Osteocyte (in vitro differentiated cells): ENCODE results near the gene LRP2BP. TPM values are rescaled to one million over a fixed set of nuclear protein-coding genes. Genes with fewer than 3 reads are reported as not detected.
"Not testable (repeated sequence)": the region's sequence is repeated elsewhere in the genome, so short reads cannot be mapped to it uniquely, and the experiment has no call there.

Experiments used
- DNase-seq: peaks from one replicate; pipeline ENCODE4 v3.0.0; 2021; ENCODE audit warnings: mixed read lengths; ENCODE audit not compliant: unreplicated experiment; ENCODE audit errors: extremely low spot score
- H3K27ac Mint-ChIP-seq: one replicate; pipeline ENCODE4 v1.8.0; 2021; ENCODE audit warnings: mild to moderate bottlenecking, mixed read lengths; ENCODE audit not compliant: unreplicated experiment
- H3K27me3 Mint-ChIP-seq: one replicate; pipeline ENCODE4 v1.8.0; 2021; ENCODE audit warnings: mixed read lengths; ENCODE audit not compliant: unreplicated experiment
- H3K36me3 Mint-ChIP-seq: one replicate; pipeline ENCODE4 v1.8.0; 2021; ENCODE audit warnings: mixed read lengths; ENCODE audit not compliant: unreplicated experiment
- H3K4me1 Mint-ChIP-seq: one replicate; pipeline ENCODE4 v1.8.0; 2021; ENCODE audit warnings: mixed read lengths; ENCODE audit not compliant: unreplicated experiment
- H3K4me3 Mint-ChIP-seq: one replicate; pipeline ENCODE4 v1.8.0; 2021; ENCODE audit warnings: mild to moderate bottlenecking, moderate library complexity, mixed read lengths; ENCODE audit not compliant: unreplicated experiment
- H3K9me3 Mint-ChIP-seq: one replicate; pipeline ENCODE4 v1.8.0; 2021; ENCODE audit warnings: mixed read lengths; ENCODE audit not compliant: unreplicated experiment
- total RNA-seq: library from RNA; stranded (reverse); gene quantifications from 2 replicates; pipeline ENCODE4 v1.2.1, GENCODE V29; 2021
- TF ChIP-seq, protein P1 (sequence below): fragments of 200-600 bp; sonication (generic); IDR thresholded peaks from 2 replicates; pipeline ENCODE4 v1.5.0; 2021; ENCODE audit warnings: antibody characterized with exemption, mild to moderate bottlenecking, moderate library complexity

Gene LRP2BP
- total RNA-seq, 1 donor from 2014 or later: 0.59 TPM

DNA sequence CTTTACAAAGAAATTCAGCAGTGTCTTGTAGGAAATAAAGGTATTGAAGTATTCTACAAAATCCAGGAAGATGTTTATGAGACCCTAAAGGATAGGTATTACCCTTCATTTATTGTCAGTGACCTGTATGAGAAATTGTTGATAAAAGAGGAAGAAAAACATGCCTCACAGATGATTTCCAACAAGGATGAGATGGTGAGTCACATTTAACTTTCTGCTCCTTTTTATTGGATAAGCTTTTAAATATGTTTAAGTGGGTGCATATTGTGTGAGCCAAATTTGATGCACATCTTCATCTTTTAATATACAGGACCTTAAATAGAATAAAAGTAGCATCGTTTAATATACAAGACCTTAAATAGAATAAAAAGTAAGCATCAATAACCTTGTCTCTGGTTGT, 72.1 kb downstream of the LRP2BP start:
- no peak for DNase-seq
- Mint-ChIP-seq H3K9me3 (peaks cover 4% of the 10 kb centered on the region), H3K4me1 (peaks cover 16% of the 10 kb centered on the region), H3K27me3 (no peaks in the 10 kb centered on the region), H3K4me3 (no peak overlapping the region), H3K36me3 (peaks cover 37% of the 10 kb centered on the region), H3K27ac (no peak overlapping the region)
- TF ChIP-seq, protein P1, sequence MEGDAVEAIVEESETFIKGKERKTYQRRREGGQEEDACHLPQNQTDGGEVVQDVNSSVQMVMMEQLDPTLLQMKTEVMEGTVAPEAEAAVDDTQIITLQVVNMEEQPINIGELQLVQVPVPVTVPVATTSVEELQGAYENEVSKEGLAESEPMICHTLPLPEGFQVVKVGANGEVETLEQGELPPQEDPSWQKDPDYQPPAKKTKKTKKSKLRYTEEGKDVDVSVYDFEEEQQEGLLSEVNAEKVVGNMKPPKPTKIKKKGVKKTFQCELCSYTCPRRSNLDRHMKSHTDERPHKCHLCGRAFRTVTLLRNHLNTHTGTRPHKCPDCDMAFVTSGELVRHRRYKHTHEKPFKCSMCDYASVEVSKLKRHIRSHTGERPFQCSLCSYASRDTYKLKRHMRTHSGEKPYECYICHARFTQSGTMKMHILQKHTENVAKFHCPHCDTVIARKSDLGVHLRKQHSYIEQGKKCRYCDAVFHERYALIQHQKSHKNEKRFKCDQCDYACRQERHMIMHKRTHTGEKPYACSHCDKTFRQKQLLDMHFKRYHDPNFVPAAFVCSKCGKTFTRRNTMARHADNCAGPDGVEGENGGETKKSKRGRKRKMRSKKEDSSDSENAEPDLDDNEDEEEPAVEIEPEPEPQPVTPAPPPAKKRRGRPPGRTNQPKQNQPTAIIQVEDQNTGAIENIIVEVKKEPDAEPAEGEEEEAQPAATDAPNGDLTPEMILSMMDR: no peak

DNA sequence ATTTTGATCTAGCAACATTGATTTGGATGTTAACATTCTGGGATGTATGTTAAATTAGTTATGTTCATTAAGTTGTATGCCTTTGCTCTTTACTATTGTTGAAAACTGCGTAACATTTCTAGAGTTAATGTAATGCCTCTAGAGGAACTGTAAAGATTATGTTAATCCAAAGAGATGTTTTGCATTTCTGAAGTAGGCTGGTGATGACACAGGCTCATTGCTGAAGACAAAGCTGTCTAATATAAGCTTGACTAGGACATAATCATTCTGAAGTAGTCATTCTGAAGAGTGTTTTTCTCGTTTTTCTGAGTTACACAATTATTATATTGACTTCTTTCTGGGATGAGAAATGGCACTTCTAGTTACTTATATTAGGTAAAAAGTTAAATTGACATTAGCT, 72.9 kb downstream of the LRP2BP start:
- TF ChIP-seq, protein P1: no peak
- no peak for DNase-seq
- no peaks in the 10 kb centered on the region for H3K27me3 Mint-ChIP-seq

DNA sequence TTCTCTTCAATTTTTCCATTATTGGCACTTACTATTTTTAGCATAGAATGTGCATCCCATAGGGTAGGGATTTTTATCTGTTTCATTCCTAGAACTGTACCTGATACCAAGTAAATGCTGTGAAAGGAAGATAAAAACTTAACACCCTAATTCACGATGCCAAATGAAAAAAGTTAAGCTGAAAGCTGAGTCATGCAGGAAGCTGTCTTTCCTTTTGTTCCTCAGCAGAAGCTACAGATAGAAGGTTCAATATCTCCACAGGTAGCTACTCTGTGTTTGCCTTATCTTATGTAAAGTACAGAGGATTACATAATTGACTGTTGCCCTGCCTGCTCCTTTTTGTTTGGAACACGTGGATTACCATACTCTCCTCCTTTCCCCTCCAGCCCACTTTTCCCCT, 77.0 kb downstream of the LRP2BP start:
- H3K4me3 Mint-ChIP-seq: no peak overlapping the region
- peaks cover 46% of the 10 kb centered on the region for H3K36me3 Mint-ChIP-seq
- H3K27ac Mint-ChIP-seq: peak overlapping the region; percentile 79
- no peaks in the 10 kb centered on the region for H3K27me3 Mint-ChIP-seq
- peaks cover 15% of the 10 kb centered on the region for H3K4me1 Mint-ChIP-seq
- H3K9me3 Mint-ChIP-seq: no peaks in the 10 kb centered on the region
- TF ChIP-seq, protein P1: no peak
- no peak for DNase-seq

More for the DNA sequence above, 72.9 kb downstream of the LRP2BP start:
- peaks cover 23% of the 10 kb centered on the region for H3K4me1 Mint-ChIP-seq
- H3K4me3 Mint-ChIP-seq: no peak overlapping the region
- H3K9me3 Mint-ChIP-seq: peaks cover 4% of the 10 kb centered on the region
- H3K36me3 Mint-ChIP-seq: peaks cover 30% of the 10 kb centered on the region
- no peak overlapping the region for H3K27ac Mint-ChIP-seq

DNA sequence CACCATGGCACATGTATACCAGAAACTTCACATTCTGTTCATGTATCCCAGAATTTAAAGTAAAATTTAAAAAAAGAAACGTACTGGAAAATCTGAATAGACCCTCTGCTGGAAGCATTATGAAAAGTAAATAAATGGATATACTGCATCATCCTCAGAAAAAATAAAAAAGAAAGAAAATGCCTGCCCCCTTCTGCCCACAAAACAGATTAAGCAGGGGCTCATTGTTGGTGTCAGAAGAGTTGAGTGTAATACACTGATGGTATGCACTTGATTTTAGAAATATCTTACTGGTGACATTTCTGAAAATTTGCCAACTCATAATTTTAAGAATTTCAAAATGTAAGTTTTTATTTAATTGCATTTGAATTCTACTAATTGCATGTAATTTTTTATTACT, 77.8 kb downstream of the LRP2BP start:
- H3K4me1 Mint-ChIP-seq: peaks cover 15% of the 10 kb centered on the region
- no peaks in the 10 kb centered on the region for H3K9me3 Mint-ChIP-seq
- DNase-seq: no peak
- H3K36me3 Mint-ChIP-seq: peaks cover 50% of the 10 kb centered on the region
- peak overlapping the region; percentile 23 for H3K27ac Mint-ChIP-seq
- TF ChIP-seq, protein P1: peak; percentile 30
- H3K27me3 Mint-ChIP-seq: no peaks in the 10 kb centered on the region
- no peak overlapping the region for H3K4me3 Mint-ChIP-seq

DNA sequence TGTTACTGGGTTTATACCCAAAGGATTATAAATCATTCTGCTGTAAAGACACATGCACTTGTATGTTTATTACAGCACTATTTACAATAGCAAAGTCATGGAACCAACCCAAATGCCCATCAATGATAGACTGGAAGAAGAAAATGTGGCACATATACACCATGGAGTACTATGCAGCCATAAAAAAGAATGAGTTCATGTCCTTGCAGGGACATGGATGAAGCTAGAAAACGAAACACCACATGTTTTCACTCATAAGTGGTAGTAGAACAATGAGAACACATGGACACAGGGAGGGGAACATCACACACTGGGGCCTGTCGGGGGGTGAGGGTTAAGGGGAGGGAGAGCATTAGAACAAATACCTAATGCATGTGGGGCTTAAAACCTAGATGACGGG, 78.3 kb downstream of the LRP2BP start:
- not testable (repeated sequence) for H3K27me3 Mint-ChIP-seq, DNase-seq, H3K9me3 Mint-ChIP-seq, H3K4me3 Mint-ChIP-seq
- Mint-ChIP-seq H3K36me3 (peaks cover 54% of the 10 kb centered on the region), H3K27ac (peak overlapping the region; percentile 23), H3K4me1 (peaks cover 15% of the 10 kb centered on the region)

Other genes starting within 250 kb of the LRP2BP start
- gene CFAP97, start 191.9 kb downstream of the LRP2BP start, total RNA-seq: 45.8 and 54.0 TPM in 2 replicates
- gene SNX25, start 186.3 kb downstream of the LRP2BP start, total RNA-seq: 44.4 and 46.0 TPM in 2 replicates
- gene ANKRD37, start 917 bp upstream of the LRP2BP start, total RNA-seq: 4.2 and 5.3 TPM in 2 replicates
- gene UFSP2, start 30.0 kb upstream of the LRP2BP start, total RNA-seq: 26.5 and 28.6 TPM in 2 replicates
- 0.73 and 0.76 TPM in 2 replicates for gene CCDC110, start 75.8 kb upstream of the LRP2BP start, total RNA-seq
- gene PDLIM3, start 139.6 kb upstream of the LRP2BP start, total RNA-seq: 2.1 and 2.8 TPM in 2 replicates